IMR-90 (cell line): ENCODE data around the gene SAMD8. TPM values are rescaled to one million over a fixed set of nuclear protein-coding genes. Genes with fewer than 3 reads are reported as not detected.

ENCODE experiments used
- ATAC-seq: fragments of 200-7000 bp; cut with Tn5 transposase; 2 replicates; pipeline ENCODE4 v1.9.1; 2020; ENCODE audit warnings: low read depth, mild to moderate bottlenecking, moderate library complexity
- BruUV-seq: library from RNA; stranded (reverse); fragments of 400-500 nt; replicated peaks from 2 replicates; lab custom pipeline; 2021; lab: Mats Ljungman, UMichigan
- CTCF ChIA-PET: fragments of 300-600 bp; formaldehyde crosslinking; extraction: SDS; loops from one replicate; lab custom pipeline; 2021; ENCODE audit warnings: antibody characterized with exemption; lab: Yijun Ruan, JAX
- POLR2A ChIA-PET: fragments of 300-600 bp; sonication (Branson Sonifier 250); formaldehyde crosslinking; loops from one replicate; lab custom pipeline; 2022; ENCODE audit warnings: antibody characterized with exemption; ENCODE audit not compliant: unreplicated experiment; lab: Charles Lee
- DNase-seq: peaks from one replicate; pipeline ENCODE4 v3.0.0; 2013
- H2AFZ ChIP-seq: replicated peaks from 2 replicates; pipeline ENCODE3; 2013; ENCODE audit warnings: low read length, mild to moderate bottlenecking; ENCODE audit not compliant: poor library complexity
- H2AK5ac ChIP-seq: 2 replicates; pipeline ENCODE4 v1.6.1; 2013; ENCODE audit warnings: low read depth, low read length, inconsistent platforms
- H2AK9ac ChIP-seq: replicated peaks from 2 replicates; pipeline ENCODE3; 2013; ENCODE audit warnings: mild to moderate bottlenecking, low read depth, low read length, moderate library complexity; ENCODE audit not compliant: poor library complexity
- H2BK120ac ChIP-seq: 2 replicates; pipeline ENCODE4 v1.6.1; 2013; ENCODE audit warnings: low read depth, low read length, inconsistent platforms
- H2BK15ac ChIP-seq: 3 replicates; pipeline ENCODE4 v1.6.1; 2013; ENCODE audit warnings: low read depth, low read length, inconsistent platforms
- H2BK20ac ChIP-seq: 2 replicates; pipeline ENCODE4 v1.6.1; 2013; ENCODE audit warnings: low read depth, mild to moderate bottlenecking, inconsistent platforms, low read length, moderate library complexity
- H2BK5ac ChIP-seq: 2 replicates; pipeline ENCODE4 v1.6.1; 2013; ENCODE audit warnings: mild to moderate bottlenecking, low read depth, low read length, inconsistent platforms; ENCODE audit not compliant: poor library complexity, severe bottlenecking
- H3K14ac ChIP-seq: replicated peaks from 2 replicates; pipeline ENCODE4 v1.6.1; 2013; ENCODE audit warnings: low read depth, low read length, inconsistent platforms
- H3K18ac ChIP-seq: 2 replicates; pipeline ENCODE4 v1.6.1; 2013; ENCODE audit warnings: low read depth, low read length, control low read depth
- H3K23ac ChIP-seq: 2 replicates; pipeline ENCODE4 v1.6.1; 2013; ENCODE audit warnings: low read depth, low read length, inconsistent platforms
- H3K27ac ChIP-seq: 2 replicates; pipeline ENCODE4 v1.5.1; 2013; ENCODE audit warnings: mild to moderate bottlenecking, control low read depth, low read length; ENCODE audit not compliant: insufficient read depth
- H3K27me3 ChIP-seq: 2 replicates; pipeline ENCODE4 v1.6.1; 2013; ENCODE audit warnings: low read length; ENCODE audit not compliant: control insufficient read depth, insufficient read depth
- H3K36me3 ChIP-seq: 2 replicates; pipeline ENCODE4 v1.6.1; 2013; ENCODE audit warnings: low read length, mixed read lengths; ENCODE audit not compliant: control insufficient read depth, insufficient read depth
- H3K4ac ChIP-seq: 2 replicates; pipeline ENCODE4 v1.6.1; 2013; ENCODE audit warnings: low read depth, low read length, inconsistent platforms
- H3K4me1 ChIP-seq: 2 replicates; pipeline ENCODE4 v1.6.1; 2013; ENCODE audit warnings: low read length, mixed read lengths; ENCODE audit not compliant: control insufficient read depth, insufficient read depth
- H3K4me2 ChIP-seq: 2 replicates; pipeline ENCODE4 v1.6.1; 2013; ENCODE audit warnings: low read depth, mild to moderate bottlenecking, control low read depth, low read length, moderate library complexity
- H3K4me3 ChIP-seq: 2 replicates; pipeline ENCODE4 v1.5.1; 2013; ENCODE audit warnings: low read depth, mild to moderate bottlenecking, control low read depth, low read length, moderate library complexity; ENCODE audit not compliant: insufficient read depth
- H3K56ac ChIP-seq: 2 replicates; pipeline ENCODE4 v1.6.1; 2013; ENCODE audit warnings: low read length, inconsistent platforms; ENCODE audit not compliant: insufficient read depth; ENCODE audit errors: extremely low read depth
- H3K79me1 ChIP-seq, 2 experiments: 2 replicates each; pipeline ENCODE4 v1.6.1; 2013; ENCODE audit warnings: low read length in 2 of 2, inconsistent platforms in 1 of 2, low read depth in 1 of 2
- H3K9ac ChIP-seq: 2 replicates; pipeline ENCODE4 v1.6.1; 2013; ENCODE audit warnings: low read depth, low read length, control low read depth
- H3K9me1 ChIP-seq: 2 replicates; pipeline ENCODE4 v1.6.1; 2013; ENCODE audit warnings: low read length, inconsistent platforms; ENCODE audit not compliant: insufficient read depth
- H3K9me3 ChIP-seq: 2 replicates; pipeline ENCODE4 v1.6.1; 2013; ENCODE audit warnings: low read length; ENCODE audit not compliant: control insufficient read depth, insufficient read depth
- H4K20me1 ChIP-seq: 2 replicates; pipeline ENCODE4 v1.6.1; 2013; ENCODE audit warnings: low read length, inconsistent platforms; ENCODE audit not compliant: insufficient read depth
- H4K5ac ChIP-seq: 2 replicates; pipeline ENCODE4 v1.6.1; 2013; ENCODE audit warnings: mild to moderate bottlenecking, low read depth, low read length, control low read depth
- H4K8ac ChIP-seq, 2 experiments: 2 replicates each; pipeline ENCODE4 v1.6.1; 2013; ENCODE audit warnings: low read depth in 2 of 2, low read length in 2 of 2, control low read depth in 1 of 2, inconsistent platforms in 1 of 2
- H4K91ac ChIP-seq: 2 replicates; pipeline ENCODE4 v1.6.1; 2013; ENCODE audit warnings: low read depth, low read length, inconsistent platforms; ENCODE audit not compliant: insufficient read depth
- POLR2A ChIP-seq: IDR thresholded peaks from 2 replicates; pipeline ENCODE4 v1.6.1; 2012; ENCODE audit warnings: mild to moderate bottlenecking, low read depth, low read length
- WGBS, 2 experiments: methylation state at CpG; one replicate each; pipeline versions ENCODE4 v1.1.5 to v1.1.7; 2013; ENCODE audit warnings: missing lambda C conversion rate in 2 of 2; ENCODE audit not compliant: insufficient read length in 1 of 2; ENCODE audit errors: extremely low coverage in 2 of 2; 5-methylcytosine and 5-hydroxymethylcytosine counted together
- dilution Hi-C: fragments of 300-500 bp; cut with HindIII; formaldehyde crosslinking; loops from one replicate; pipeline ENCODE4 v1.14.3; 2018; ENCODE audit warnings: low sequenced_read_pairs; ENCODE audit not compliant: unreplicated experiment
- in situ Hi-C: fragments of 300-500 bp; cut with MboI; formaldehyde crosslinking; loops from 3 replicates; pipeline ENCODE4 v1.14.3; 2019; ENCODE audit warnings: low sequenced_read_pairs, inconsistent platforms, mixed read lengths
- intact Hi-C: fragments of 100-400 bp; cut with micrococcal nuclease; formaldehyde crosslinking; loops from 2 replicates; pipeline ENCODE4 v1.10.0; 2022
- polyA plus RNA-seq, 3 experiments: library from polyadenylated mRNA; depleted of rRNA; stranded (reverse); fragments of >200 nt; gene quantifications; 2 replicates each; pipeline ENCODE4 v1.2.3, GENCODE V29; 2012; ENCODE audit warnings: low replicate concordance in 1 of 3
- total RNA-seq: library from RNA; depleted of rRNA; stranded (reverse); fragments of >200 nt; gene quantifications from 2 replicates; pipeline ENCODE4 v1.2.3, GENCODE V29; 2012

SAMD8 gene
- total and polyA plus RNA-seq, 2 of the 4 experiments (the other 2 are of a cell fraction) = 10.1 to 28.7 TPM

DNA sequence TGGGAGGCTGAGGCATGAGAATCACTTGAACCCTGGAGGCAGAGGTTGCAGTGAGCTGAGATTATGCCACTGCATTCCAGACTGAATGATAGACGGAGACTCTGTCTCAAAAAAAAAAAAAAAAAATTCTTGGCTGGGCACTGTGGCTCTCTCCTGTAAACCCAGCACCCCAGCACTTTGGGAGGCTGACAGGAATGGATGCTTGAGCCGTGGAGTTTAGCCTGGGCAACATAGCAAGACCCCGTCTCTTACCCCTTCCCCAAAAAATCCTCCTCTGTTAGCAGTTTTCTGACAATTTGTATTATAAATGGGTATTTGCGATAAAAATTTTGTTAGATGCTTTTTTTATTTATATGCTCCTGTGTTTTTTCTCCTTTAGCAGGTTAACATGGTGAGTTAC is 11.0 kb downstream of the SAMD8 start:
- Histone ChIP-seq H4K91ac (no peak overlapping the region), H3K9ac (no peak overlapping the region), H2AK9ac (no peak overlapping the region), H3K79me1 (peaks cover 30 to 79% of the 10 kb centered on the region in 2 experiments), H3K4me1 (peaks cover 12% of the 10 kb centered on the region), H3K9me3 (no peaks in the 10 kb centered on the region), H3K27me3 (no peaks in the 10 kb centered on the region), H2BK120ac (no peak overlapping the region), H3K27ac (no peak overlapping the region), H3K14ac (no peak overlapping the region), H3K4me2 (no peak overlapping the region), H3K56ac (no peak overlapping the region), H2AFZ (no peak overlapping the region), H2BK20ac (no peak overlapping the region), H3K9me1 (peaks cover 9% of the 10 kb centered on the region), H3K23ac (no peak overlapping the region), H3K36me3 (peaks cover 15% of the 10 kb centered on the region), H4K5ac (no peak overlapping the region), H2AK5ac (no peak overlapping the region), H3K18ac (no peak overlapping the region), H4K8ac (no peak overlapping the region), H3K4ac (no peak overlapping the region), H2BK5ac (no peak overlapping the region), H4K20me1 (peaks cover 43% of the 10 kb centered on the region), H2BK15ac (no peak overlapping the region), H3K4me3 (no peak overlapping the region)
- intact Hi-C loops = no loop called here
- no peak for TF ChIP-seq POLR2A
- WGBS, 2 experiments = 100% methylated on average over 1 of the region's 4 CpGs; no CpG with 5 or more reads in 1 of the 2 experiments
- ATAC-seq (no peak), DNase-seq (no peak)
- dilution Hi-C loops = no loop called here
- no TSS peak for BruUV-seq
- in situ Hi-C loops = no loop called here
- CTCF ChIA-PET = no interaction called here
- POLR2A ChIA-PET = no interaction called here
